Neural cell (in vitro differentiated cells): Measurements from ENCODE around the gene SLC17A2. TPM values are rescaled to one million over a fixed set of nuclear protein-coding genes. Genes with fewer than 3 reads are reported as not detected.

Source experiments
- H2AFZ ChIP-seq: fragments of 200-600, 300-800 bp; sonication (generic), shearing (Covaris generic); 2 replicates; pipeline ENCODE4 v1.6.0; 2014; ENCODE audit warnings: low read depth, mild to moderate bottlenecking, antibody characterized with exemption, low read length, moderate library complexity
- H3F3A ChIP-seq: fragments of 200-600 bp; shearing (Covaris generic); 2 replicates; pipeline ENCODE4 v1.6.1; 2016; ENCODE audit warnings: mild to moderate bottlenecking, moderate library complexity, mixed read lengths, antibody characterized with exemption, low read length; ENCODE audit not compliant: insufficient read depth, poor library complexity, severe bottlenecking
- H3K27ac ChIP-seq: fragments of 200-600, 300-800 bp; sonication (generic), shearing (Covaris generic); 2 replicates; pipeline ENCODE4 v1.5.1; 2014; ENCODE audit warnings: mild to moderate bottlenecking, low read length, moderate library complexity
- H3K27me3 ChIP-seq: fragments of 300-800, 200-600 bp; sonication (generic), shearing (Covaris generic); 2 replicates; pipeline ENCODE4 v1.6.0; 2014; ENCODE audit warnings: mild to moderate bottlenecking, low read depth, low read length, moderate library complexity; ENCODE audit not compliant: insufficient read depth
- H3K36me3 ChIP-seq: fragments of 300-800, 200-600 bp; sonication (generic), shearing (Covaris generic); 2 replicates; pipeline ENCODE4 v1.5.1; 2014; ENCODE audit warnings: mild to moderate bottlenecking, antibody characterized with exemption, low read length, moderate library complexity; ENCODE audit not compliant: insufficient read depth
- H3K4me2 ChIP-seq: fragments of 300-800, 200-600 bp; sonication (generic), shearing (Covaris generic); 2 replicates; pipeline ENCODE4 v1.6.0; 2014; ENCODE audit warnings: mild to moderate bottlenecking, low read length
- H3K4me3 ChIP-seq: fragments of 300-800, 200-600 bp; sonication (generic), shearing (Covaris generic); 2 replicates; pipeline ENCODE4 v1.5.1; 2014; ENCODE audit warnings: mild to moderate bottlenecking, low read length, moderate library complexity
- H3K79me2 ChIP-seq: fragments of 200-600 bp; shearing (Covaris generic); replicated peaks from 2 replicates; pipeline ENCODE4 v1.6.0; 2014; ENCODE audit warnings: mild to moderate bottlenecking, low read length, moderate library complexity; ENCODE audit not compliant: insufficient read depth
- H3K9ac ChIP-seq: fragments of 300-800, 200-600 bp; sonication (generic), shearing (Covaris generic); 2 replicates; pipeline ENCODE4 v1.6.1; 2016; ENCODE audit warnings: mild to moderate bottlenecking, low read length, mixed read lengths
- H3K9me2 ChIP-seq: fragments of 200-600 bp; shearing (Covaris generic); 2 replicates; pipeline ENCODE4 v1.6.1; 2016; ENCODE audit warnings: mild to moderate bottlenecking, low read length, mixed read lengths; ENCODE audit not compliant: insufficient read depth
- H3K9me3 ChIP-seq: fragments of 200-600, 300-800 bp; sonication (generic), shearing (Covaris generic); 2 replicates; pipeline ENCODE4 v1.6.1; 2016; ENCODE audit warnings: mild to moderate bottlenecking, mixed run types, low read length, moderate library complexity, mixed read lengths
- H4K20me1 ChIP-seq: fragments of 200-600 bp; shearing (Covaris generic); 2 replicates; pipeline ENCODE4 v1.6.1; 2016; ENCODE audit warnings: mild to moderate bottlenecking, mixed run types; ENCODE audit not compliant: insufficient read depth
- CTCF ChIP-seq: fragments of 450-650 bp; IDR thresholded peaks from 2 replicates; pipeline ENCODE4 v1.5.1; 2014; ENCODE audit warnings: antibody characterized with exemption, mild to moderate bottlenecking, moderate library complexity; ENCODE audit not compliant: poor library complexity, severe bottlenecking
- EP300 ChIP-seq: fragments of 450-650 bp; conservative IDR thresholded peaks from 2 replicates; pipeline ENCODE4 v1.6.1; 2014; ENCODE audit warnings: antibody characterized with exemption, mild to moderate bottlenecking, moderate library complexity; ENCODE audit not compliant: poor library complexity, severe bottlenecking
- EZH2 ChIP-seq: fragments of 200-600, 300-800 bp; shearing (Covaris generic), sonication (generic); IDR thresholded peaks from 2 replicates; pipeline ENCODE4 v1.6.1; 2014; ENCODE audit warnings: antibody characterized with exemption, low read length, borderline replicate concordance, mild to moderate bottlenecking; ENCODE audit not compliant: insufficient read depth, poor library complexity, severe bottlenecking
- MXI1 ChIP-seq: fragments of 450-650 bp; conservative IDR thresholded peaks from 2 replicates; pipeline ENCODE4 v1.6.1; 2014; ENCODE audit warnings: antibody characterized with exemption, mild to moderate bottlenecking; ENCODE audit not compliant: poor library complexity, severe bottlenecking
- RAD21 ChIP-seq: fragments of 450-650 bp; conservative IDR thresholded peaks from 2 replicates; pipeline ENCODE4 v1.6.1; 2014; ENCODE audit warnings: antibody characterized with exemption, mild to moderate bottlenecking, moderate library complexity
- REST ChIP-seq: IDR thresholded peaks from 2 replicates; pipeline ENCODE4 v1.6.1; 2012; ENCODE audit warnings: borderline replicate concordance
- TAF1 ChIP-seq: IDR thresholded peaks from 2 replicates; pipeline ENCODE4 v1.6.1; 2012; ENCODE audit warnings: low read depth
- polyA plus RNA-seq: library from polyadenylated mRNA; depleted of rRNA; stranded (reverse); fragments of >200 nt; gene quantifications from 2 replicates; pipeline ENCODE4 v1.2.3, GENCODE V29; 2014

The SLC17A2 gene
- polyA plus RNA-seq, 1 donor from 2014 or later = not detected

GRCh38 chr6:25953733-25954132 is 23.2 kb upstream of the SLC17A2 start:
- no peaks in the 10 kb centered on the region for H3K79me2 ChIP-seq
- no peaks in the 10 kb centered on the region for H3K27me3 ChIP-seq
- H3K36me3 ChIP-seq = no peaks in the 10 kb centered on the region
- no peaks in the 10 kb centered on the region for H3K9me3 ChIP-seq
- no peak overlapping the region for H3K9ac ChIP-seq
- H3K27ac ChIP-seq = no peak overlapping the region
- H3K4me2 ChIP-seq = no peak overlapping the region
- no peaks in the 10 kb centered on the region for H4K20me1 ChIP-seq
- no peaks in the 10 kb centered on the region for H3F3A ChIP-seq
- H3K4me3 ChIP-seq = no peak overlapping the region
- no peaks in the 10 kb centered on the region for H3K9me2 ChIP-seq
- no peak overlapping the region for H2AFZ ChIP-seq
- TF ChIP-seq MXI1 (no peak), TAF1 (no peak), CTCF (no peak), RAD21 (no peak), REST (no peak), EZH2 (no peak)

- H3K27me3 ChIP-seq = no peaks in the 10 kb centered on the region
- no peaks in the 10 kb centered on the region for H4K20me1 ChIP-seq
- H3K27ac ChIP-seq = no peak overlapping the region
- no peaks in the 10 kb centered on the region for H3K36me3 ChIP-seq
- H3K4me2 ChIP-seq = no peak overlapping the region
- H3K4me3 ChIP-seq = no peak overlapping the region
- no peaks in the 10 kb centered on the region for H3K9me2 ChIP-seq
- no peaks in the 10 kb centered on the region for H3K9me3 ChIP-seq
- no peaks in the 10 kb centered on the region for H3F3A ChIP-seq
- H2AFZ ChIP-seq = no peak overlapping the region
- TF ChIP-seq REST (no peak), EP300 (no peak), EZH2 (no peak)
- H3K9ac ChIP-seq = no peak overlapping the region
- no peaks in the 10 kb centered on the region for H3K79me2 ChIP-seq
Measured at GRCh38 chr6:25952535-25952934, 22.0 kb upstream of the SLC17A2 start.
